GM12878 (cell line): ENCODE measurements around the gene CYP1A2. TPM values are rescaled to one million over a fixed set of nuclear protein-coding genes. Genes with fewer than 3 reads are reported as not detected.

Experiments used
- CBX5 ChIP-seq: sonication (generic); IDR thresholded peaks from 2 replicates; pipeline ENCODE4 v1.6.1; 2016; ENCODE audit warnings: low read depth, moderate library complexity, mild to moderate bottlenecking, inconsistent platforms
- CEBPB ChIP-seq, 2 experiments: fragments of 150-350 bp in 1 of 2; IDR thresholded peaks; 2 replicates each; pipeline ENCODE4 v1.6.1; 2012 to 2014; ENCODE audit warnings: low read depth in 2 of 2, low read length in 2 of 2, borderline replicate concordance in 1 of 2, inconsistent platforms in 1 of 2
- EZH2 ChIP-seq: IDR thresholded peaks from 2 replicates; pipeline ENCODE4 v1.6.1; 2012; ENCODE audit warnings: low read depth, mild to moderate bottlenecking, control low read depth, inconsistent platforms, low read length, borderline replicate concordance; ENCODE audit not compliant: control insufficient read depth
- FOXK2 ChIP-seq: fragments of 450-650 bp; IDR thresholded peaks from 2 replicates; pipeline ENCODE4 v1.6.1; 2017; ENCODE audit warnings: mild to moderate bottlenecking, moderate library complexity
- GABPA ChIP-seq: IDR thresholded peaks from 2 replicates; pipeline ENCODE4 v1.6.1; 2014; ENCODE audit warnings: antibody characterized with exemption, low read depth, mild to moderate bottlenecking, inconsistent platforms
- MTA3 ChIP-seq: IDR thresholded peaks from 2 replicates; pipeline ENCODE4 v1.6.1; 2012; ENCODE audit warnings: low read length, inconsistent platforms, borderline replicate concordance
- MXI1 ChIP-seq: fragments of 150-350 bp; IDR thresholded peaks from 2 replicates; pipeline ENCODE4 v1.6.1; 2011; ENCODE audit warnings: low read depth, mild to moderate bottlenecking, inconsistent platforms, low read length, improper control_type of control experiment
- MYB ChIP-seq: fragments of 150-350 bp; IDR thresholded peaks from 2 replicates; pipeline ENCODE4 v1.6.1; 2014; ENCODE audit warnings: mild to moderate bottlenecking, low read depth, low read length, borderline replicate concordance
- POLR2AphosphoS2 ChIP-seq: IDR thresholded peaks from 2 replicates; pipeline ENCODE4 v1.6.1; 2011; ENCODE audit warnings: low read depth, mild to moderate bottlenecking, low read length, improper control_type of control experiment, moderate library complexity
- POU2F2 ChIP-seq: IDR thresholded peaks from 3 replicates; pipeline ENCODE4 v1.6.1; 2011; ENCODE audit warnings: low read depth, mild to moderate bottlenecking, low read length, borderline replicate concordance
- RAD51 ChIP-seq: fragments of 450-650 bp; IDR thresholded peaks from 2 replicates; pipeline ENCODE4 v1.6.1; 2016; ENCODE audit warnings: moderate library complexity, mild to moderate bottlenecking, inconsistent platforms
- RBBP5 ChIP-seq: fragments of 200-600 bp; sonication (generic); conservative IDR thresholded peaks from 2 replicates; pipeline ENCODE4 v1.6.1; 2016
- SMAD1 ChIP-seq: fragments of 450-650 bp; IDR thresholded peaks from 2 replicates; pipeline ENCODE4 v1.6.1; 2018; ENCODE audit warnings: mild to moderate bottlenecking, low read depth; ENCODE audit not compliant: partially characterized antibody
- SMAD5 ChIP-seq: IDR thresholded peaks from 2 replicates; pipeline ENCODE4 v1.6.1; 2016; ENCODE audit warnings: antibody characterized with exemption, low read depth
- STAT1 ChIP-seq: fragments of 450-650 bp; conservative IDR thresholded peaks from 2 replicates; pipeline ENCODE4 v1.6.1; 2014; ENCODE audit warnings: antibody characterized with exemption, mild to moderate bottlenecking
- TARDBP ChIP-seq: IDR thresholded peaks from 2 replicates; pipeline ENCODE4 v1.6.1; 2016; ENCODE audit warnings: borderline replicate concordance
- ZBED1 ChIP-seq: IDR thresholded peaks from 2 replicates; pipeline ENCODE4 v1.6.1; 2016; ENCODE audit warnings: borderline replicate concordance
- ZNF274 ChIP-seq: IDR thresholded peaks from one replicate; pipeline ENCODE4 v1.8.0; 2011; ENCODE audit not compliant: insufficient read length, insufficient read depth
- ZNF384 ChIP-seq: IDR thresholded peaks from 2 replicates; pipeline ENCODE4 v1.6.1; 2012; ENCODE audit warnings: low read depth, mild to moderate bottlenecking, low read length, improper control_type of control experiment, borderline replicate concordance
- ZNF622 ChIP-seq: fragments of 450-650 bp; IDR thresholded peaks from 2 replicates; pipeline ENCODE4 v1.6.1; 2017; ENCODE audit warnings: mild to moderate bottlenecking, inconsistent platforms
- ZSCAN29 ChIP-seq: fragments of 450-650 bp; IDR thresholded peaks from 2 replicates; pipeline ENCODE4 v1.6.1; 2017; ENCODE audit warnings: mild to moderate bottlenecking, moderate library complexity
- polyA plus RNA-seq, 11 experiments: library from polyadenylated mRNA; depleted of rRNA in 4 of 11; unstranded in 6 of 11; stranded (reverse) in 5 of 11; fragments of >200 nt; fragmentation: Nextera tagmentation in 4 of 11; fragmentation: Illumina TruSeq in 1 of 11; extraction: Ambion mirVana in 4 of 11; extraction: Trizol in 1 of 11; gene quantifications; 1 replicate in 1 of 11; 2 replicates in 10 of 11; pipeline versions ENCODE4 v1.2.1 to v1.2.3, GENCODE V29; 2011 to 2016; ENCODE audit warnings: inconsistent platforms in 2 of 11, missing spikeins in 2 of 11, low read depth in 1 of 11
- total RNA-seq, 4 experiments: library from RNA; depleted of rRNA in 3 of 4; stranded (reverse); fragments of >200 nt in 3 of 4; fragmentation: Illumina TruSeq in 1 of 4; extraction: Trizol in 1 of 4; gene quantifications; 2 replicates each; pipeline versions ENCODE4 v1.2.1 to v1.2.3, GENCODE V29; 2013 to 2021
- TF ChIP-seq, protein P1 (sequence below): fragments of 450-650 bp; formaldehyde crosslinking; IDR thresholded peaks from 2 replicates; pipeline ENCODE4 v1.4.0; 2022; ENCODE audit warnings: mild to moderate bottlenecking, moderate library complexity
- TF ChIP-seq, protein P2 (sequence below): IDR thresholded peaks from 2 replicates; pipeline ENCODE4 v1.6.1; 2012; ENCODE audit warnings: improper control_type of control experiment, low read depth, low read length; ENCODE audit not compliant: insufficient replicate concordance

CYP1A2 gene
- total and polyA plus RNA-seq, 10 of the 15 experiments (the other 5 are each of a cell fraction or from before 2014, with no cell fraction given): 0.03 to 0.09 (median 0.05) TPM; not detected in 7

DNA sequence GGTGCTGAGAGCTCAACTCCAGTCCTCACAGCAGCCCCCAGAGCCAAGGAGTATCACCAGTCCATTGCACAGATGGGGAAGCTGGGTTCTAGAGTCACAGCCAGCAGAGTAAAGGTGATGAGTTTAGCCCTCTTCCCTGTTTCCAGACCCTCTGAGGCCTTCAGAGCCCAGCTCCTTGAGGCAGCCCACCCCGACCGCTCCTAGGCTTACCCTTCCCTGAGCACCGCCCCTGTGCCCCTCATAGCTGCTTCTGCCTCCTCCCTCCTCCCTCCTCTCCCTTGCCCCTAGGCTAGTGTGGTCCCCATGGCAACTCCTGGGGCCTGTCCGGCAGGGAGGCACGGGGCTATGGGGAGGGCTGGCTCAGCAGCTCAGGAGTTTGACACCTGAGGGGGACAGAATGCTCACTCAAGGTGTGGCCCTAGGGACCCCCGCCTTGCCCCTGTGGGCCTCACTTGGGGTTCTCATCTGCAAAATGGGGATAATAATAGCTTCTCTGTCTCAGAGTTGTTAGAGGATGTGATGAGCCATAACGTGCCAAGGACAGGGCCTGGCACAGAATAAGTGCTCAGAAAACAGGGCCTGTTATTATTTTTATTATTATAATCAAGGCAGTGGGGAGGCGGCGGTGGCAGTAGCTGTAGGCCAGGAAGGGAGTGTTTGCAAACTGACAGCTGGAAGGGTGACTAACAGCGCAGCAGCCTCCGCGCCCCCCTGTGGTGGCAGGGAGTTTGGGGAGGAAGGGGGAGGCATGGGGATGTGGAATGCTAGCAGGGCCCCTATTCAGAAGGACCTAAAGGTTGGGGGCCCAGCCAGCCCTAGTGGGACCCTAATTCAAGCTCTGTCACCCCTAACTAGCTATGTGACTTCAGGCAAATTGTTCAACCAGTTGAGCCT is 44.7 kb downstream of the CYP1A2 start (continued):
- TF ChIP-seq SMAD5: no peak
- TF ChIP-seq ZNF384: no peak
- TF ChIP-seq MXI1: peak; percentile 73; the same call in 1 of the 2 replicates
- TF ChIP-seq GABPA: no peak
- TF ChIP-seq TARDBP: no peak
- TF ChIP-seq FOXK2: no peak
- TF ChIP-seq RAD51: no peak
- TF ChIP-seq SMAD1: no peak
- TF ChIP-seq POU2F2: no peak
- TF ChIP-seq ZBED1: no peak
- no peak for TF ChIP-seq STAT1
- TF ChIP-seq ZSCAN29: no peak
- TF ChIP-seq ZNF622: no peak
- no peak for TF ChIP-seq CEBPB (IDR thresholded peaks at IDR 0.05; ENCODE audit: borderline replicate concordance in 1 of 2, low read depth in 2 of 2, low read length in 2 of 2)
- no peak for TF ChIP-seq ZNF274
- 0 out of 2 replicates have a peak, but pooled peaks have one; percentile 24 for TF ChIP-seq POLR2AphosphoS2
- TF ChIP-seq RBBP5: no peak
- TF ChIP-seq EZH2: no peak
- TF ChIP-seq MTA3: no peak
- TF ChIP-seq, protein P1, sequence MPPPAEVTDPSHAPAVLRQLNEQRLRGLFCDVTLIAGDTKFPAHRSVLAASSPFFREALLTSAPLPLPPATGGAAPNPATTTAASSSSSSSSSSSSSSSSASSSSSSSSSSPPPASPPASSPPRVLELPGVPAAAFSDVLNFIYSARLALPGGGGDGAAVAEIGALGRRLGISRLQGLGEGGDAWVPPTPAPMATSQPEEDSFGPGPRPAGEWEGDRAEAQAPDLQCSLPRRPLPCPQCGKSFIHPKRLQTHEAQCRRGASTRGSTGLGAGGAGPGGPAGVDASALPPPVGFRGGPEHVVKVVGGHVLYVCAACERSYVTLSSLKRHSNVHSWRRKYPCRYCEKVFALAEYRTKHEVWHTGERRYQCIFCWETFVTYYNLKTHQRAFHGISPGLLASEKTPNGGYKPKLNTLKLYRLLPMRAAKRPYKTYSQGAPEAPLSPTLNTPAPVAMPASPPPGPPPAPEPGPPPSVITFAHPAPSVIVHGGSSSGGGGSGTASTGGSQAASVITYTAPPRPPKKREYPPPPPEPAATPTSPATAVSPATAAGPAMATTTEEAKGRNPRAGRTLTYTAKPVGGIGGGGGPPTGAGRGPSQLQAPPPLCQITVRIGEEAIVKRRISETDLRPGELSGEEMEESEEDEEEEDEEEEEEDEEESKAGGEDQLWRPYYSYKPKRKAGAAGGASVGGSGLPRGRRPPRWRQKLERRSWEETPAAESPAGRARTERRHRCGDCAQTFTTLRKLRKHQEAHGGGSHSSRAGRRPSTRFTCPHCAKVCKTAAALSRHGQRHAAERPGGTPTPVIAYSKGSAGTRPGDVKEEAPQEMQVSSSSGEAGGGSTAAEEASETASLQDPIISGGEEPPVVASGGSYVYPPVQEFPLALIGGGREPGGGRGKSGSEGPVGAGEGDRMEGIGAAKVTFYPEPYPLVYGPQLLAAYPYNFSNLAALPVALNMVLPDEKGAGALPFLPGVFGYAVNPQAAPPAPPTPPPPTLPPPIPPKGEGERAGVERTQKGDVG (CRISPR knock-in tag): no peak
- no peak for TF ChIP-seq CBX5
- TF ChIP-seq, protein P2, sequence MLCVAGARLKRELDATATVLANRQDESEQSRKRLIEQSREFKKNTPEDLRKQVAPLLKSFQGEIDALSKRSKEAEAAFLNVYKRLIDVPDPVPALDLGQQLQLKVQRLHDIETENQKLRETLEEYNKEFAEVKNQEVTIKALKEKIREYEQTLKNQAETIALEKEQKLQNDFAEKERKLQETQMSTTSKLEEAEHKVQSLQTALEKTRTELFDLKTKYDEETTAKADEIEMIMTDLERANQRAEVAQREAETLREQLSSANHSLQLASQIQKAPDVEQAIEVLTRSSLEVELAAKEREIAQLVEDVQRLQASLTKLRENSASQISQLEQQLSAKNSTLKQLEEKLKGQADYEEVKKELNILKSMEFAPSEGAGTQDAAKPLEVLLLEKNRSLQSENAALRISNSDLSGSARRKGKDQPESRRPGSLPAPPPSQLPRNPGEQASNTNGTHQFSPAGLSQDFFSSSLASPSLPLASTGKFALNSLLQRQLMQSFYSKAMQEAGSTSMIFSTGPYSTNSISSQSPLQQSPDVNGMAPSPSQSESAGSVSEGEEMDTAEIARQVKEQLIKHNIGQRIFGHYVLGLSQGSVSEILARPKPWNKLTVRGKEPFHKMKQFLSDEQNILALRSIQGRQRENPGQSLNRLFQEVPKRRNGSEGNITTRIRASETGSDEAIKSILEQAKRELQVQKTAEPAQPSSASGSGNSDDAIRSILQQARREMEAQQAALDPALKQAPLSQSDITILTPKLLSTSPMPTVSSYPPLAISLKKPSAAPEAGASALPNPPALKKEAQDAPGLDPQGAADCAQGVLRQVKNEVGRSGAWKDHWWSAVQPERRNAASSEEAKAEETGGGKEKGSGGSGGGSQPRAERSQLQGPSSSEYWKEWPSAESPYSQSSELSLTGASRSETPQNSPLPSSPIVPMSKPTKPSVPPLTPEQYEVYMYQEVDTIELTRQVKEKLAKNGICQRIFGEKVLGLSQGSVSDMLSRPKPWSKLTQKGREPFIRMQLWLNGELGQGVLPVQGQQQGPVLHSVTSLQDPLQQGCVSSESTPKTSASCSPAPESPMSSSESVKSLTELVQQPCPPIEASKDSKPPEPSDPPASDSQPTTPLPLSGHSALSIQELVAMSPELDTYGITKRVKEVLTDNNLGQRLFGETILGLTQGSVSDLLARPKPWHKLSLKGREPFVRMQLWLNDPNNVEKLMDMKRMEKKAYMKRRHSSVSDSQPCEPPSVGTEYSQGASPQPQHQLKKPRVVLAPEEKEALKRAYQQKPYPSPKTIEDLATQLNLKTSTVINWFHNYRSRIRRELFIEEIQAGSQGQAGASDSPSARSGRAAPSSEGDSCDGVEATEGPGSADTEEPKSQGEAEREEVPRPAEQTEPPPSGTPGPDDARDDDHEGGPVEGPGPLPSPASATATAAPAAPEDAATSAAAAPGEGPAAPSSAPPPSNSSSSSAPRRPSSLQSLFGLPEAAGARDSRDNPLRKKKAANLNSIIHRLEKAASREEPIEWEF: no peak
- TF ChIP-seq MYB: no peak
